Stimulated activated CD8-positive, alpha-beta memory T cell treated with anti-CD3 and anti-CD28 coated beads, Interleukin-12 subunit alpha, Interleukin-12 subunit beta, amount 100 ng/mL, for 24 hours (primary cell): ENCODE results near the gene P2RY6.
A peak's percentile ranks its signal among the peaks of the same experiment; 100 is the strongest.

Source experiments
- DNase-seq: peaks from one replicate; pipeline ENCODE4 v3.0.0-alpha.2; 2020; ENCODE audit errors: extremely low read depth

P2RY6 gene

GRCh38 chr11:73334384-73335203 lies 62.5 kb downstream of the P2RY6 start:
- DNase-seq, result no peak

- DNase-seq, result peak; percentile 43
Measured at GRCh38 chr11:73335204-73335923, 63.2 kb downstream of the P2RY6 start.

GRCh38 chr11:73337846-73338245 lies 65.7 kb downstream of the P2RY6 start:
- no peak for DNase-seq

GRCh38 chr11:73338279-73338678 lies 66.1 kb downstream of the P2RY6 start:
- DNase-seq, result no peak

- DNase-seq, result no peak
Measured at GRCh38 chr11:73340164-73340563, 68.0 kb downstream of the P2RY6 start.

GRCh38 chr11:73342633-73343032 lies 70.5 kb downstream of the P2RY6 start:
- DNase-seq, result no peak

GRCh38 chr11:73343076-73343873 lies 71.1 kb downstream of the P2RY6 start:
- no peak for DNase-seq

GRCh38 chr11:73344191-73344607 lies 72.1 kb downstream of the P2RY6 start:
- DNase-seq, result no peak

GRCh38 chr11:73345481-73346160 lies 73.5 kb downstream of the P2RY6 start:
- no peak for DNase-seq

- DNase-seq, result no peak
Measured at GRCh38 chr11:73346186-73346935, 74.2 kb downstream of the P2RY6 start.

- DNase-seq, result no peak
Measured at GRCh38 chr11:73347067-73347466, 74.9 kb downstream of the P2RY6 start.
